Measurements from ENCODE around the gene DQX1. TPM values are rescaled to one million over a fixed set of nuclear protein-coding genes. Genes with fewer than 3 reads are reported as not detected.

The DQX1 gene
- total and polyA plus RNA-seq, 9 of the 15 experiments (the other 6 are each of a cell fraction or from before 2014, with no cell fraction given) = 0.04 to 0.38 (median 0.18) TPM; not detected in 1

GRCh38 chr2:74481961-74482800, 43.9 kb downstream of the DQX1 start (continued):
- TF ChIP-seq ZFP36 (IDR thresholded peaks at IDR 0.05; ENCODE audit: low read depth, low read length, partially characterized antibody) = no peak
- TF ChIP-seq KAT2B (IDR thresholded peaks at IDR 0.05; ENCODE audit: low read depth, low read length) = no peak
- no peak for TF ChIP-seq SNIP1 (IDR thresholded peaks at IDR 0.05; ENCODE audit: low read depth)
- no peak for TF ChIP-seq ZNF444 (CRISPR knock-in tag; IDR thresholded peaks at IDR 0.05)
- no peak for TF ChIP-seq POLR2AphosphoS2 (IDR thresholded peaks at IDR 0.05; ENCODE audit: low read length)
- no peak for TF ChIP-seq MXD1 (CRISPR knock-in tag; IDR thresholded peaks at IDR 0.05; ENCODE audit: borderline replicate concordance, poor library complexity, severe bottlenecking)
- TF ChIP-seq RBM22 (IDR thresholded peaks at IDR 0.05; ENCODE audit: low read depth, low read length, poor library complexity, severe bottlenecking) = peak; percentile 30
- TF ChIP-seq ZFP30 (CRISPR knock-in tag; IDR thresholded peaks at IDR 0.05; ENCODE audit: borderline replicate concordance) = no peak
- TF ChIP-seq, protein P1, sequence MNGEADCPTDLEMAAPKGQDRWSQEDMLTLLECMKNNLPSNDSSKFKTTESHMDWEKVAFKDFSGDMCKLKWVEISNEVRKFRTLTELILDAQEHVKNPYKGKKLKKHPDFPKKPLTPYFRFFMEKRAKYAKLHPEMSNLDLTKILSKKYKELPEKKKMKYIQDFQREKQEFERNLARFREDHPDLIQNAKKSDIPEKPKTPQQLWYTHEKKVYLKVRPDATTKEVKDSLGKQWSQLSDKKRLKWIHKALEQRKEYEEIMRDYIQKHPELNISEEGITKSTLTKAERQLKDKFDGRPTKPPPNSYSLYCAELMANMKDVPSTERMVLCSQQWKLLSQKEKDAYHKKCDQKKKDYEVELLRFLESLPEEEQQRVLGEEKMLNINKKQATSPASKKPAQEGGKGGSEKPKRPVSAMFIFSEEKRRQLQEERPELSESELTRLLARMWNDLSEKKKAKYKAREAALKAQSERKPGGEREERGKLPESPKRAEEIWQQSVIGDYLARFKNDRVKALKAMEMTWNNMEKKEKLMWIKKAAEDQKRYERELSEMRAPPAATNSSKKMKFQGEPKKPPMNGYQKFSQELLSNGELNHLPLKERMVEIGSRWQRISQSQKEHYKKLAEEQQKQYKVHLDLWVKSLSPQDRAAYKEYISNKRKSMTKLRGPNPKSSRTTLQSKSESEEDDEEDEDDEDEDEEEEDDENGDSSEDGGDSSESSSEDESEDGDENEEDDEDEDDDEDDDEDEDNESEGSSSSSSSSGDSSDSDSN (IDR thresholded peaks at IDR 0.05; ENCODE audit: borderline replicate concordance in 1 of 2, low read depth in 2 of 2, low read length in 2 of 2) = peak; percentile 20 to 64; a peak in 3 of 4 replicates
- TF ChIP-seq TEAD2 (tag; IDR thresholded peaks at IDR 0.05) = no peak
- no peak for TF ChIP-seq ILF3 (IDR thresholded peaks at IDR 0.05; ENCODE audit: borderline replicate concordance)
- TF ChIP-seq ZKSCAN8 (CRISPR knock-in tag; IDR thresholded peaks at IDR 0.05) = no peak
- no peak for TF ChIP-seq NFYB (IDR thresholded peaks at IDR 0.05; ENCODE audit: extremely low read depth, insufficient read length)
- TF ChIP-seq ZFX (CRISPR knock-in tag; IDR thresholded peaks at IDR 0.05) = peak; percentile 90
- no peak for TF ChIP-seq ZNF583 (CRISPR knock-in tag; IDR thresholded peaks at IDR 0.05)
- TF ChIP-seq ZNF512 (tag; IDR thresholded peaks at IDR 0.05) = no peak
- TF ChIP-seq EHMT2 (IDR thresholded peaks at IDR 0.05) = no peak
- TF ChIP-seq BACH1 (tag; IDR thresholded peaks at IDR 0.05) = no peak
- no peak for TF ChIP-seq JUND (IDR thresholded peaks at IDR 0.05; ENCODE audit: borderline replicate concordance, low read depth, low read length)
- no peak for TF ChIP-seq JUND (tag; IDR thresholded peaks at IDR 0.05; ENCODE audit: borderline replicate concordance, low read depth, low read length)
- TF ChIP-seq, protein P2, sequence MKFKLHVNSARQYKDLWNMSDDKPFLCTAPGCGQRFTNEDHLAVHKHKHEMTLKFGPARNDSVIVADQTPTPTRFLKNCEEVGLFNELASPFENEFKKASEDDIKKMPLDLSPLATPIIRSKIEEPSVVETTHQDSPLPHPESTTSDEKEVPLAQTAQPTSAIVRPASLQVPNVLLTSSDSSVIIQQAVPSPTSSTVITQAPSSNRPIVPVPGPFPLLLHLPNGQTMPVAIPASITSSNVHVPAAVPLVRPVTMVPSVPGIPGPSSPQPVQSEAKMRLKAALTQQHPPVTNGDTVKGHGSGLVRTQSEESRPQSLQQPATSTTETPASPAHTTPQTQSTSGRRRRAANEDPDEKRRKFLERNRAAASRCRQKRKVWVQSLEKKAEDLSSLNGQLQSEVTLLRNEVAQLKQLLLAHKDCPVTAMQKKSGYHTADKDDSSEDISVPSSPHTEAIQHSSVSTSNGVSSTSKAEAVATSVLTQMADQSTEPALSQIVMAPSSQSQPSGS (CRISPR knock-in tag; IDR thresholded peaks at IDR 0.05) = 0 out of 2 replicates have a peak, but pooled peaks have one; percentile 32
- no peak for TF ChIP-seq MECOM (CRISPR knock-in tag; IDR thresholded peaks at IDR 0.05)
- TF ChIP-seq HNRNPLL (IDR thresholded peaks at IDR 0.05; ENCODE audit: low read depth, low read length, poor library complexity, severe bottlenecking) = peak; percentile 35

All from K562 (cell line).